Right lung (tissue), 5 donors: Measurements from ENCODE around the gene ATP6V0B. TPM values are rescaled to one million over a fixed set of nuclear protein-coding genes. Genes with fewer than 3 reads are reported as not detected.
A peak's percentile ranks its signal among the peaks of the same experiment; 100 is the strongest.

Experiments
- DNase-seq, 2 donors: peaks; one replicate each; pipeline ENCODE4 v3.0.0-alpha.2; 2013
- polyA plus RNA-seq, 5 donors: library from polyadenylated mRNA; unstranded; fragments of 120-200 nt; gene quantifications; one replicate each; pipeline versions ENCODE4 v1.2.1 to v1.2.3, GENCODE V29; 2013; ENCODE audit warnings: inconsistent platforms in 1 of 5, low replicate concordance in 1 of 5; ENCODE audit not compliant: insufficient read length in 5 of 5, insufficient read depth in 1 of 5

The ATP6V0B gene
- polyA plus RNA-seq, 5 donors: 51.9 to 83.2 (median 64.3) TPM

DNA sequence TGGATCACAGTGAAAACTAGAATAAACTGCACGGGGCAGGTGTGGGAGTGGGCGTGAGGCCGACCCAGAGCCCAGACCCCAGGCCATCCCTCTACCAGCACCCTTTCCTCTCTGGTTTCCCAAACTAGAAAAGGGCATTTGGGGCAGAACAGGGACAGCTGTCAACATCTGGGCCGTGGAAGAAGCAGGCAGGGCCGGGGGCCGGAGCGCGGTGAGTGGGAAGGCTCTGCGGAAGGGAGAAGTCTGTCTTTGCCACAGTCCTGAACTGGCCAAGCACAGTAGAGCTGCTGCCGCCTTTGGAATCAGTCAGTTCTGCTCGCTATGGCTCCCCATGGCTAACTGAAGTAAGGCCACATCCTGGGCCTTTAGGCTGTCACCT lies 23.2 kb downstream of the ATP6V0B start:
- no peak for DNase-seq

DNA sequence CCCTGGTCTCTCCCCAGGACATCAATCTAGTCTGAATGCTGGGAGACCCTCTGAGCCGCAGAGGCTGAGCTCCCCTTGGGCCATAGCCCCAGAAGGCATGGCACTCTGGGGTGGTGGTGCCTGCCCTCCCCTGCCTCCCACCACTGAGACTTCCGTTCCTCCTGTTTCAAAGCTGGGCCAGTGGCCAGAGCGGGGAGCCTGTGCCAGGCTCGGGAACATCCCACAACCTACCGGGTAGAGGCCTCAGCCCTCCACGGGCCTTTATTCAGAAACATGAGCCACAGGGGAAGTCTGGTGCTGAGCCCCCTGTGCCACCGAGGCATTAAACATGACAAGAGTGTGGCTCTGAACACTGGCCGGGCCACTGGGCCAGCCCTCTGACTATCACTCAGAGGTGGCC lies 24.7 kb downstream of the ATP6V0B start:
- no peak for DNase-seq

DNA sequence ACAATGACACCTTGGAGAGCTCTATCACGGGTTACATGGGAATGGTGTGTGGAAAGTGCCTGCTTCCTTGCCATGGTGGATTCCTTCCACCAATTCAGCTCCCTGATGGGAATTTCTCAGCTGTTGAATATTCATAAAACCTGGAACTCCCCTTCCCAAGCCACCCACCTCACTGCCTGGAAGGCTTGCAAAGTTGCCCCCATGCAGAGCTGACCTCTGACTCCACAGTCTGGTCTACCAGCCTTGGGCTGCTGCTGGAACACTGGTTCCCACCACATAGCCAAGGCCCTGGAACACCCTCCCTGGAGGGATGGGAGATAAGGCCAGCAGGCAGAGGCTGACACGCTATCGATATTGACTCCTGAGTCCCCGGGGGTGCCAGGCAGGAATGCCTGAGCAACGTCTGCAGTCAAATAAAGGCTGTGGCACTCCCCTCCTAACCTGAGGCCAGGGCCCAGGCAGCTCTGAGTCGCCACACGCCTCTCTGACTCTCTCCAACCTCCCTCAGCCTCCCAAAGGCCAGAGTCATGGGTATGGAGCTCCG lies 25.4 kb downstream of the ATP6V0B start:
- DNase-seq: no peak

DNA sequence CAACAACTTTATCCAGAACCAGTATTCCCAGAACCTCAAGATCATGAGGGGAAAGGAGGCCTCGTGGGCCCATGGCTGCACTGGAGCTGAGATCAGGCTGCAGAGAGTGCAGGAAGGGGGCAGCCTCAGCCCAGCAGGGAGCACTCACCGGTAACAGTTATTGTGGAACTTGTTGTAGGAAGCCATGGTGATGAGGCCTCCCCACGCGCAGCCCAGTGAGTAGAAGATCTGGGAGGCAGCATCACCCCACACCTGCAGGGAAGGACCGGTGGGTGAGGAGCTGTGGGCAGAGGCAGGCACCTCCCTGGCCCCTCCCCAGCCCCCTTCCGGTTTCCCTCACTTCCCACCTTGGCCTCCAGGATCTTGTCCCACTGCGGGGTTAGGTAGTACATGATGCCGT lies 27.4 kb downstream of the ATP6V0B start:
- no peak for DNase-seq

DNA sequence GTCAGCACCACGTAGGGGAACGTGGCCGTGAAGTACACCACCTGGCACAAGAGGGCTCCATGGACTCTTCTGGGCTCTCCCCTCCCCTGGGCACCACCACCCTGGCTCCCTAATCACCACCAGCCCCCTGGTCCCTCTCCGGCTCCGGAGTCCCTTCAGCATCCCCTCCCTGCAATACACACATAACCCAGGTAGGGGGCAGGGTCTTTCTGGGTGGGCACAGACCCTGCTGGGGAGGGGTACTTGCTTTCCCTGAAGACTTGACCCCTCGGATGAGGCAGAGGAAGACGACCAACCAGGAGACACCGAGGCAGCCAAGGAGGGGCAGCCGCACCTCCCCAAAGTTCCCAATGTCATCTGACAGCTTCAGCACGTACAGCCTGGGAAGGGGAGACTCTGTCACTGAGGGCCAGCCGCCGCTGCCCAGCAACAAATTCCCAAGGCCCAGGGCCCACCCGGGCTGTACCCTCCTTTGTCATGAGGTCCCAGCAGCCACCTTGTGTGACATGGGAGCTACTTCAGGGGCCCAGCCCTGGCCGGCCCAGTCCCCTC lies 27.9 kb downstream of the ATP6V0B start:
- DNase-seq: no peak

DNA sequence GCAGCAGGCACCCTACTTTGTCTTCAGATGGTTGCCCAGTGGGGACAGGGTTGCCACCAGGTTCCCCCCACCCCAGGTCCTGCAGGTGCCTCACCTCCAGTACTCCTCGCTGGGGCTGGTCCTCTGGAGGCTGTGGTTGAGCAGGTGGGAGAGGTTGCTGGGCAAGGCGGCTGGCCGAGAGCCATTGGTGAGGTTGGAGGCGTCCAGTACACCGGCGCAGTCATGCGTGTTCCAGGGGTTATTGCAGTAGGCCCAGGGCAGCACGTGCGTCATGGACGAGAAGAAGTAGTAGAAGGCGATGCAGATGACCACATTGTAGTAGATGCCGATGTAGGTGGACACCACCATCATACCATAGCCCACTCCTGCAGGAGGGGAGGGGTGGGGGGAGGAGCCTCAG lies 33.5 kb downstream of the ATP6V0B start:
- DNase-seq: no peak

DNA sequence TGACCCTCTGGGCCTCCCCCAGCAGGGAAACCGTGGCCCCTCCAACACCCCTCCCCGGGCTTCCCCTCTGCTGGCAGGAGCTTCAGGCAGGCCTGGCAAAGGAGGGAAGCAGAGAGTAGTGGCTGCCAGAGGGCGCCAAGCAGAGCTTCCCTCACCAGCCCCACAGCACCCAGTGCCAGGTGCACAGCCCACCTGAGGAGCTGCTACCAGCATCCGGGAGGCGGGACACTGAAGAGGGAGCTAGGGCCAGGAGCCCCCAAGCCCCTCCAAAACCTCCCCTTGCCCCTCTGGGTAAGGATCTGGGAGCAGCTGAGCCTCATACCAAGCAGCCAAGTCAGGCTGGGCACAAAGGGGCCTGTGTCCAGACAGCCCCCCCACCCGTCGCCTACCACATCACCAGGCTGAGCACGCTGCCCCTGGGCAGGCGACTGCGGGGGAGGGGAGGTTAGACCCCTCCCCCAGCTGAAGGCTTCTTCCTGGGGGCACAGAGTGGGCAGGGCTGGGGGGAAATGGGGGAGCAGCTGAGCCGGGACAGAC lies 36.2 kb downstream of the ATP6V0B start:
- DNase-seq: no peak

DNA sequence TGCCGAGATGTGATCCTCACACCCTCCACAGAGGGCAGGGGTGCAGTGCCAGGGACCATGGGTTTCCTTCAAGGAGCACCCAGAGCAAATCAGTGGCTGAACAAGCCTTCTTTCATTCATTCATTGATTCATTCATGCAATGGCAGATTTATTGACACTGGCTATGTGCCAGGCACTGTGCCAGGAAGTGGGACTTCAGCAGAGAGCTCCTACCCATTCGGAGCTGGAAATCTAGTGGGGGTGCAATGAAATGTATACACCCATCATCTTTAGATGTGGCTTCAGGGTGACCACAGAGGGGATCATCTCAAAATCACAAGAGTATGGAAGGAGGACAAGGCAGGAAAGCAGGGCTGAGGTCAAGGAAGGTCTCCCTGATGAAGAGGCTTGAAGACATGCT lies 37.6 kb downstream of the ATP6V0B start:
- no peak for DNase-seq

DNA sequence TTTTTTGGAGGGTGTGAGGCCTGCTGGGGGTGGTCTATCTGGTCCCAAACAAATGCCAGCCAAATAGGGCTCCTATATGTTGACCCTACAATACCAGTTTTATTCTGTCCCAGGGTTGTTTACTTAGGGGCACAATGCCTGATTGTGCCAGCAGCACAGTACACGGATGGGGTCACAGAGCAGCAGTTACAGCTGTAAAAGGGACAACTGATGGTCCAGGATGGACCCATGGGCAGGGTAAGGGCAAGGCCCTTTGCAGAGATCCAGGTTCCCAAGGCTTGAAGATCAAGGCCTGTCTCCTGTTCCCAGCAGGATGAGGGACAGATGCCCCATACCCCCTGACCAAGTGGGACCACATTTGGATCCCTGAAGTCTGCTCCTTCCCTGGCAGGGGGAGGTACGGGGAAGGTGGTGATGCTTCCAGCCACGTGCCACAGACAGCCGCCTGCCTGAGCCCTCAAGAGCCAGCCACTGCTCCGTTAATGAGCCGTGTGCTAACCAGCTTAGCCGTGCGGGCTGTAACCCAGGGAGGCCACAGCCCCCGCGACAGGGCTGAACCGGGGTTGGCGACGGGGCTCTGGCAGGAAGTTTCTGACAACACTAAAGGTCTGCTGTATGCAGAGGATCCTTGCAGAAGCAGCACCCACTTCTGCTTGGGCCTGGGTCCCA lies 38.3 kb downstream of the ATP6V0B start:
- DNase-seq: no peak

DNA sequence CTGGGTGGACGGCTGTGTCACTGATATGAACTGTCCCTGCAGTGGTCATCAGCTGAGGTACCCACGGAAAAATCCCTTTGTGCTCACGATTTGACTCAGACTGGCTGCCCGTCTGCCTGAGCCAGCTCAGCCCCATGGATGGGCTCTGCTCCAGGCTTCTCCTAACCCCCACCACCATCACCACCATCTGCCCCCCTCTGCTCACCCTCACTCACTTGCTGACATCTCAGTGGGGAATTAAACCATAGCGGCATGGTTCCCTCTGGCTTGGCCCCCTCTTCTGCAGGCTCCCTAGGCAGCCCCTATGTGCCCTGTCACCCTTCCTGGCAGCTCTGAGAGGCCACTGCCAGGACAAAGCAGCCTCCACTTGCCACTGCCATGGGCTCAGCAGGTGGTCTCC lies 39.2 kb downstream of the ATP6V0B start:
- DNase-seq: no peak

DNA sequence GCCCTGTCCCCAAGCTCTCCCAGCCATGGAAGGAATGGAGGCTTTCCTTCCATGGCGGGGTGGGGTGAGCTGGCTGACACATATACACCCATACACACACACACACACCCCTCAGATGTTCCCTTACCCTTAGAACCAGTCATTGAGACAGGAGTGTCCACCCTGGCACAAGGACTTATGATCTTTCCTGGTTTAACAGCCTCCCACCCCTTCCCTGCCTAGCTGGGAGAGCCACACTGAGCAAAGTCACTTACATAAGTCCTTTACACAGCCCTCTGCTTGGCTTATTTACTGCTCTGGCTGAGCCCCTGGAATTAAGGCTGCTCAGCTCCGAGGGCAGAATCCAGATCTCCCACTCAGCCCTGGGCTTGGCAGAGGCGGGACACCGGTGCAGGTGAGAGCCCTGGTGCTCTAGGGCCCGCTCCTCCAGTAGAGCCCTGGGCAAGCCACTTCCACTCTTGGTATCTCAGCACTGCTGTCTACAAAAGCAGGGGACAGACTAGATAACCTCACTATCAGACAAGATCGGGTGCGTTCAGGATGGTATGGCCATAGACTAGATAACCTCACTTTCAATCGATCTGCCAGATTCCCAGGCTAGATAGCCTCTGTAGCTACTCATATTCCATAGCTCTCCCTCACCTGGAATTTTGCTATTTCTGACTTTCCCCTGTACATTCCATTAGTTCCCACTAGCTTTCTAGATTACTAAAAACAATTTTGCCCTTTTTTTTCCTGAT lies 39.8 kb downstream of the ATP6V0B start:
- no peak for DNase-seq

DNA sequence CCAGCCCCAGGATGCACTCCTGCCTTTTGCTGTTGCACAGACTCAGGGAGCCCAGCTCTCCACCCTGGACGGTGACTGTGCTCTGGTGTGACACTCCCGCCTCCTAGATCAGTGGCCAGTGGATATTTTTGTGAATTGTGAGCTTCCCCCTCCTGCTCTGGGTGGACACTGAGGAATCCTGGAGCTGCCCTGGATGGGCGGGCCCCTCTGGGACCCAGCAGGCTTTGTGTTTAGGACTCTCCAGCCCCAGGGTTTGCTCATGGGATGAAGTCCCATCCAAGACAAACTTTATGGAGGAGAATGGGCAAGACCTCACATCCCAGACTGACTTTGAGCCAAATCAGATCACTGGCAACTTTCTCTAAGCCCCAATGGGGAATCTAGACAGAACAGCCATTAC lies 40.4 kb downstream of the ATP6V0B start:
- no peak for DNase-seq

DNA sequence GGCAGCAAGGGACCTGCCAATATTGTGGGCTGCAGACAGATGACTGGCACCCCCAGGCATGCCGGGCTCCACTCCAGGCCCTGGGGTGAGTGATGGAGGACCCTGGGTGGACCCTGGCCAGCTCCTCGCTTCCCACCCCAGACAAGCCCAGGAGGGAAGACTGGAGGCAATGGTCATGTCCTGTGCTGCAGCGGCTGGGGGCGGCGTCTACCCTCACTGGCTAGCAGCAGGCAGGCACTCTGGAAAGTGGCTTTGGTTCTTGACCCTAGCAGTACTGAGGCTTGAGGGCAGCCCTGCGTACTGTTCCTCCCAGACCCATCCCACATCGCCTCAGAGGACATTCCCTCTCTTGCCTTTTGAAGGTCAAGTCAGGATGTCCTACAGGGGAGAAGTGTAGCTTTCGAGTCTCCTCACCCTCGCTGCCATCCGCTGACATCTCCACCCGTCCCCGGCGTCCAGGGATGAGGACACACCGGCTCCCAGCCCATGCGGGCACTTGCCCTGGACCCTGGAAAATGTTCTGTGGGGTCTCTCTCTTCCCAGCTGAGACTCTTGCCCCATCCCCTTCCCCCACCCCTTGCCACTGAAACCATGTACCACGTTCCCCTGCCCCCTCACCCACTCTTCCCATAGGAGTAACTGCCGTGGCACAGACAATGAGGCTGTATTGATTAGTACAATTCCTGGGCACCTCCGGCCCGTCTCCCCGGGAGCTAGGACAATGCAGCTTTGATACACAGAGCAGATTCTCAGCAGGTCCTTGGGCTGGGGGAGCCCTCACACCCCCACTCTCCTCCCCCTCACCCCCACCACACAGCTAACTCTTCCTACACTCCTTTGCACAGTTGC lies 41.5 kb downstream of the ATP6V0B start:
- DNase-seq: no peak

DNA sequence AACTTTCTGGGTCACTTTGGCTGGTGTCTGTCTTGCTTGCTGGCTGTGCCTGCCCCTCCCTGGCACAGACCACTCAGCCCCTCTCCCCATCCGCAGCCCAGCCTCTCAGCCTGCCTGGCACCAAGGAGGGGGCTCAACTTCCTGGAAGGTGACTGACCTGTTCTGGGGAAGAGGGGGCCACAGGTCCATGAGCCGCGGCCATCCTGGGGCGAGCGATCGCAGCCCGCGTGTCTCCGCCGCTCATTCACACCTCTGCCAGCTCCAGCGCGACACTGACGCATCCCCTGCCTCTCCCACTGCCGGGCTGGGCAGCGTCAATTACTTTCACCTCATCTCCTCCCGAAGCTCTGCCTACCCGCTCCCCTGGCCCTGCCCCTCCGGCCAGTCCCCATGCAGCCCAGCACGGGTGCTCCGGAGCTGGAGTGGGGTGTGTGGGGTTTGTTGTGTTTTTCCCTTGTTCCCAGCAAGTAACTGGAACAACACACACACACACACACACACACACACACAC lies 42.2 kb downstream of the ATP6V0B start:
- DNase-seq: no peak

DNA sequence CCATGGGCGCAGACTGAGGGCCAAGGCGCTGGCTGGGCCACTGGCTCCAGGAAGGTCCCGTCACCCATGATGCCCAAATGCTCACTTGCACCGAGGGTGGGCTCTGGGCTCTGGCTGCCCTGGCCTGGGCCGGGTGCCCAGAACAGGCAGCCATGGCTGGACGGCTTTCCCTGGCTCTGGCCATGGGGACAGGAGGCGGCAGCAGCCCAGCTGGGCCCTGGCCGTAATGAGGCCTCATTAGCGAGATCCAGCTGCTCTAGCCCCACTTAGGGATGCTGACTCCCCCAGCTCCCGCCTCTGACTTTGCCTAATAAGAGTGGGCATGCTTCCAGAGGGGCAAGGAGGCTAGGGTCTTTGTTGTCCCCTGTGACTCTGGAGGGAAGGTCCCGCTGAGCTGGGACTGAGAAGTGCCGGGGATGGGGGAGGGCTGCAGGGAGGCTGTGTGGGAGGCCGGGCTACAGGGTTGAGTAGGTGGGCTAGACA lies 44.7 kb downstream of the ATP6V0B start:
- DNase-seq: peak; percentile 66 to 69

DNA sequence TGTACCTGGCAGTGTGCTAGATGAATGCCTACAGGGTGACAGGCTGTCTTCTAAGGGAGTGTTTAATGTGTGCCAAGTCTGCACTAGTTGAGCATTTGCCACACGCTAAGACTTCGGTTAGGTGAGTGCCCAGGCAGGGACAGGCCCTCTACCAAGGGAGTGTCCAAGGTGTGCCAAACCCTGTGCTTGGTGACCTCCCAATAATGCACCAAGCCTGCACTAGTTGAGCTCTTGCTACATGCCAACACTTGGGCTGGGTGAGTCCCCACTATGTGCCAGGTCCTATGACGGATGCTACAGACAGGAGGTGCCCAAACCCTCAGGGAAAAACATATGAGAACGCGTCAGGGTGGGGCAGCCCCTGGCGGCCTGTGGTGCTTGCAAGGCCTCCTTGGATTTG lies 45.7 kb downstream of the ATP6V0B start:
- DNase-seq: no peak

DNA sequence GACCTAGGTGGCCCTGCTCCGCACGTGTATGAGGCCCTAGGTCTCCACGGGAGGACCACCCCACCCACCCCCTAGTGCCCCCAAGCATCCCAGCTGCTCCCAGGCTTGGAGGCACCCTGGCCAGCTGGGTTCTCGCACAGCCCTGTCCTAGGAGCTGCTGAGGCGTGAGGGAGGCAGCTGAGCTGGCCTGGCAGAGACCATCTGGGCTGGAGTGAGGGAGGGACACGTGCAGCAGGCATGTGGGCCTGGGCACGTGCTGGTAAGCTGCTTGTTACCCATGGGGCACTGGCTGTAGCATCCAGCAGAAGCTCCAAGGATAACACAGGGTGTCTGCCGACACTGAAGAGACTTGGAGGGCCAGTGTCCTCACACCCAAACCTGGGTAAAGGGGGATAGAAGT lies 46.4 kb downstream of the ATP6V0B start:
- DNase-seq: no peak

DNA sequence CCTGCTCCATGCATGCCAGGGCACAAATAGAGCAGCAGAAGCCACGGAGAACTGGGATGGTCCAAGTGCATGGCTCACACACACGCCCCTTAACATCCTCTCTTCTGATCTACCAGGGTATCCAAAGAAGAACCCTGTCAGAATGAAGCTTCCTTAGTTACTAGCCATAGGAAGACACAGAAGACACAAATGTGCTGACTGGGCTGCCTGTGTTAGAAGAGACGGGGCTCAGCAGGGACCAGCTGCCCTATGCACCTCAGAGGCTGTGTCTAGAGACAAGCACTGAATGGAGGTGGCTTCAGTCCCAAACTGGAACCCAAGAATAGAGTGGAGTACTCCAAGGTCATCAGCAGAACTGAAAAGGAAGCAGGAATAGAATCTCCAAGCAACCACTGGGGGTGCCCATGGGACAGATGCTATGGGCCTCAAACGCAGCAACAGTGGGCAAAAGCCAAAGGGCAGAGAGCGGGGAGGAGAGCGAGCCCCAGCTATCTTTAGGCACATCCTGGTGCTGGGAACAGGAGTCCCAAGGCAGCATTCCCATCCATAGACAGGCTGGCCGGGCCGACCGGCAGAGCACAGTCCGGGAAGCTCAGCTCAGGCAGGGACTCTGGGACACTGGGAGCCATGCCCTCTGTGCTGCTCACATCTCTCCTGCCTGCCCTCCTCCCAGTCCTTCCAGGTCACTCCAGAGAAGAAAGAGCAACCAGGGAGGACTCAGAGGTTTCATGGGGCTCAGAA lies 47.0 kb downstream of the ATP6V0B start:
- DNase-seq: no peak

DNA sequence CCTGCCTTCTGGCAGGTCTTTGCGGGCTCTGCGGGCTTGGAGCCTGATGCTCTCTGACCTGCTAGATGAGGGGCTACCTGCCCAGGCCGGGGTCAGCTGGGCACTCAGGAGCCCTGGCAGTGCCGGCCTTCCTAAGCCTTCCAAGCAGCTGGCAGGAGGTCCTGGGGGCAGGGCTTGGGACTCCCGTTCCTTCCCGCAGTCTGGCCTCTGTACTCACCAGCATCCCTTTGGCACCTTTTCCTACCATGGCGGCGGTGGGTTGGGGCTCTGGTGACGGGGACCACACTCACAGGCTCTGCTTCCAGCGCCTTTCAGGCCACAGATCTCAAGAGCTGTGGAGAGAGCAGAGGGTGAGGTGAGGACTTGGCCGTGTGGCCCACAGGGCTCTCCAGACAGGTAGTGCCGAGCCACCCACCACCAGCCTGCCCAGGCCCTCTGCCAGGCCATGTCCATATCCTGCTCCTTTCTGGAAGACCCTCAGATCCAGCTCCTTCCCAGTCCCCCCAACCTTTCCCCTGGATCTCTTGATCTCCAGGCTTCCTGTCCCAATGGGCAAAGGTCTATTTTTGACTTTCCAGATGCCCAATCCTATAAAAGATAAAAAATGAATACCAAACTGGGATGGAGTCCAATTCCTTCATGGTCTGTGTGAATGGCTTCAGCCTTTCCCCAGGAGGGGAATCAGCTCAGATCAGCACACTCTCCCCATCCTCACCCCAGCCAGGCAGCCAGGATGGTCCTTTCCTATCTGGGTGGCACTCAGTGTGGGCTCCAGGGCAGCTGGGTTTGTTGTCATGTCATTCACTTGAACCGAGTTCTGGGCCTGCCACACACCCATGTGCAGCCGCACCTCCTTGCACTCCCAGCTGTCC lies 49.5 kb downstream of the ATP6V0B start:
- no peak for DNase-seq
